Thoracic aorta (tissue), 2 donors: ENCODE measurements around the gene PHKA1. TPM values are rescaled to one million over a fixed set of nuclear protein-coding genes. Genes with fewer than 3 reads are reported as not detected.
"Not testable (repeated sequence)": the region's sequence is repeated elsewhere in the genome, so short reads cannot be mapped to it uniquely, and the experiment has no call there.

ENCODE experiments used
- ATAC-seq: fragments of 150-250 bp; one replicate; pipeline ENCODE4 v1.8.0; 2017; ENCODE audit warnings: low read depth; ENCODE audit not compliant: insufficient number of reproducible peaks, low FRiP score
- DNase-seq: peaks from one replicate; pipeline ENCODE4 v3.0.0-alpha.2; 2020; ENCODE audit warnings: low spot score
- H3K27ac ChIP-seq, 2 donors: fragments of 200-600 bp; sonication (generic); 1 replicate in 1 of 2; 2 replicates in 1 of 2; pipeline ENCODE4 v1.5.1; 2016; ENCODE audit warnings: mild to moderate bottlenecking in 2 of 2, moderate library complexity in 2 of 2
- H3K27me3 ChIP-seq: fragments of 200-600 bp; sonication (generic); replicated peaks from 2 replicates; pipeline ENCODE4 v1.6.0; 2016; ENCODE audit warnings: mild to moderate bottlenecking; ENCODE audit not compliant: insufficient read depth
- H3K36me3 ChIP-seq: fragments of 200-600 bp; sonication (generic); one replicate; pipeline ENCODE4 v1.5.1; 2016
- H3K4me1 ChIP-seq, 2 donors: fragments of 200-600 bp; sonication (generic); 1 replicate in 1 of 2; 2 replicates in 1 of 2; pipeline versions ENCODE4 v1.5.1 to v1.6.0; 2016; ENCODE audit warnings: low read depth in 2 of 2, mild to moderate bottlenecking in 1 of 2; ENCODE audit not compliant: control insufficient read depth in 1 of 2
- H3K4me3 ChIP-seq: fragments of 200-600 bp; sonication (generic); 2 replicates; pipeline ENCODE4 v1.5.1; 2016; ENCODE audit warnings: mild to moderate bottlenecking
- H3K9me3 ChIP-seq: fragments of 200-600 bp; sonication (generic); 2 replicates; pipeline ENCODE4 v1.5.1; 2016
- total RNA-seq, 2 donors: library from RNA; depleted of rRNA; stranded (reverse); fragments of >200 nt; gene quantifications; one replicate each; pipeline versions ENCODE4 v1.1.0 to v1.2.3, GENCODE V29; 2016
- TF ChIP-seq, protein P1 (sequence below): fragments of 200-600 bp; sonication (generic); IDR thresholded peaks from one replicate; pipeline ENCODE4 v1.5.1; 2019; ENCODE audit warnings: antibody characterized with exemption

Gene PHKA1
- total RNA-seq, 2 donors from 2014 or later: 12.5 to 24.3 TPM

- DNase-seq (no peak), ATAC-seq (no peak)
- no peaks in the 10 kb centered on the region for H3K4me1 ChIP-seq
- H3K9me3 ChIP-seq: no peaks in the 10 kb centered on the region
- no peaks in the 10 kb centered on the region for H3K27me3 ChIP-seq
- peak overlapping the region in 1 of 2 donors; percentile 47 for H3K27ac ChIP-seq
- H3K4me3 ChIP-seq: no peak overlapping the region
- H3K36me3 ChIP-seq: no peaks in the 10 kb centered on the region
- TF ChIP-seq, protein P1, sequence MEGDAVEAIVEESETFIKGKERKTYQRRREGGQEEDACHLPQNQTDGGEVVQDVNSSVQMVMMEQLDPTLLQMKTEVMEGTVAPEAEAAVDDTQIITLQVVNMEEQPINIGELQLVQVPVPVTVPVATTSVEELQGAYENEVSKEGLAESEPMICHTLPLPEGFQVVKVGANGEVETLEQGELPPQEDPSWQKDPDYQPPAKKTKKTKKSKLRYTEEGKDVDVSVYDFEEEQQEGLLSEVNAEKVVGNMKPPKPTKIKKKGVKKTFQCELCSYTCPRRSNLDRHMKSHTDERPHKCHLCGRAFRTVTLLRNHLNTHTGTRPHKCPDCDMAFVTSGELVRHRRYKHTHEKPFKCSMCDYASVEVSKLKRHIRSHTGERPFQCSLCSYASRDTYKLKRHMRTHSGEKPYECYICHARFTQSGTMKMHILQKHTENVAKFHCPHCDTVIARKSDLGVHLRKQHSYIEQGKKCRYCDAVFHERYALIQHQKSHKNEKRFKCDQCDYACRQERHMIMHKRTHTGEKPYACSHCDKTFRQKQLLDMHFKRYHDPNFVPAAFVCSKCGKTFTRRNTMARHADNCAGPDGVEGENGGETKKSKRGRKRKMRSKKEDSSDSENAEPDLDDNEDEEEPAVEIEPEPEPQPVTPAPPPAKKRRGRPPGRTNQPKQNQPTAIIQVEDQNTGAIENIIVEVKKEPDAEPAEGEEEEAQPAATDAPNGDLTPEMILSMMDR: no peak
Measured at GRCh38 chrX:72554448-72555140, 159.5 kb downstream of the PHKA1 start.

DNA sequence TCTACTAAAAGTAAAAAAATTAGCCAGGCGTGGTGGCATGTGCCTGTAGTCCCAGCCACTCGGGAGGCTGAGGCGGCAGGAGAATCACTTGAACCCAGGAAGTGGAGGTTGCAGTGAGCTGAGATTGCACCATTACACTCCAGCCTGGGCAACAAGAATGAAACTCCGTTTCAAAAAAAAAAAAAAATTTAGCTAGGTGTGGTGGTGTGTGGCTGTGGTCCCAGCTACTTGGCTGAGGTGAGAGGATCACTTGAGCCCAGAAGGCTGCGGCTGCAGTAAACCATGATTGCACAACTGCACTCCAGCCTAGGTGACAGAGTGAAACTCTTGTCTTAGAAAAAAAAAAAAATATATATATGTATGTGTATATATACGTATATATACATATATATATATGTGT lies 161.7 kb downstream of the PHKA1 start:
- not testable (repeated sequence) for H3K27ac ChIP-seq, ATAC-seq, H3K36me3 ChIP-seq, DNase-seq, H3K4me3 ChIP-seq, H3K4me1 ChIP-seq, H3K9me3 ChIP-seq, H3K27me3 ChIP-seq

DNA sequence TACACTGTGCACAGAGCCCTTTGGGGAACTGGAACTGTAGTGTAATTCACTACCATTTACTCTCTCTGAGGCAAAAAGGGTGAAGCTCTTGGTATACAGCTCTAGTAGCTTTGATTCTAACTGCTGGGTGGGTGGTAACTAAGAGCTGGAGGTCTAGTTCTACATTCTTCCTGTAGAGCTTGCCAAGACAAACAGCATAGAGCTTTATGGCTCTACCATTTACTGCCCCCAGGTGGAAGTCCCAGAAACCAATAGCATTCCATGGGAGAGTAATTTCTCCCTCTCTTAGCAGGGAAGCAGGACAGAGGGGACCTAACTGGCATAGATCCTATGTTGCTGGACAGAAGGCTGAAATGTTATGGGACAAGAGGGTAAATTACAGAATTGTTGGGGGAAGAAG lies 168.1 kb downstream of the PHKA1 start:
- Histone ChIP-seq H3K27ac (no peak overlapping the region), H3K4me1 (no peaks in the 10 kb centered on the region), H3K27me3 (no peaks in the 10 kb centered on the region), H3K36me3 (no peaks in the 10 kb centered on the region), H3K9me3 (no peaks in the 10 kb centered on the region), H3K4me3 (no peak overlapping the region)
- no peak for DNase-seq
- no peak for ATAC-seq
- TF ChIP-seq, protein P1: no peak

- no peak for ATAC-seq
- Histone ChIP-seq H3K4me3 (no peak overlapping the region), H3K36me3 (no peaks in the 10 kb centered on the region), H3K27me3 (no peaks in the 10 kb centered on the region), H3K4me1 (peaks cover 0 to 10% of the 10 kb centered on the region in 2 donors), H3K27ac (no peak overlapping the region), H3K9me3 (no peaks in the 10 kb centered on the region)
- TF ChIP-seq, protein P1: peak; percentile 23
- no peak for DNase-seq
Measured at GRCh38 chrX:72540318-72540717, 173.8 kb downstream of the PHKA1 start.

DNA sequence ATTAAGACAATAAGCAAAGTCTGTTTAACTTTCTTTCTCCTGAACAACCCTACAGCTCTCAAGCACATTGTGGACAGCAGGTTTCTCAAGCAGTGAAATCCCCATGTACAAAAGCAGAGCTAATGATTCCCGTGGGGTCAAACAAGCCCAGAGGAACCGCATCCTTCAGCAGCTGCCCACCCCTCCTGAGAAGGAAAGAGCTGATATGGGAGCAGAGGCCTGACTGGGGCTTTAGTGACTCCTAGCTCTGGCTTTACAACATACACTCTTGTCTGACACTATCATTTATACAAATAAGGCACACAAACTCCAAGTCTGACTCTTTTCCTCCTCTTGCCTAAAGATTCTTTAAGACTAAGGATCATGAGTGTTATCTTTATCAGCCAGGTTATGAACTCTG lies 174.3 kb downstream of the PHKA1 start:
- DNase-seq: no peak
- no peak for ATAC-seq

More for the DNA sequence above, 174.3 kb downstream of the PHKA1 start:
- TF ChIP-seq, protein P1: no peak
- no peaks in the 10 kb centered on the region for H3K9me3 ChIP-seq
- H3K4me1 ChIP-seq: peaks cover 0 to 10% of the 10 kb centered on the region in 2 donors
- no peaks in the 10 kb centered on the region for H3K27me3 ChIP-seq
- H3K27ac ChIP-seq: no peak overlapping the region
- no peaks in the 10 kb centered on the region for H3K36me3 ChIP-seq
- H3K4me3 ChIP-seq: no peak overlapping the region
